NB4 (cell line): ENCODE results near the gene SRRM1.

Experiments used
- DNase-seq: peaks from one replicate; pipeline ENCODE4 v3.0.0; 2010; ENCODE audit warnings: low read depth
- H3K4me3 ChIP-seq: one replicate; pipeline ENCODE4 v1.5.1; 2011; ENCODE audit warnings: mild to moderate bottlenecking, low read depth, low read length, moderate library complexity
- MYC ChIP-seq: IDR thresholded peaks from 2 replicates; pipeline ENCODE4 v1.6.1; 2011; ENCODE audit warnings: low read depth, low read length
- POLR2A ChIP-seq: IDR thresholded peaks from 2 replicates; pipeline ENCODE4 v1.6.1; 2011; ENCODE audit warnings: mild to moderate bottlenecking; ENCODE audit not compliant: insufficient read length; ENCODE audit errors: extremely low read depth
- TF ChIP-seq, protein P1 (sequence below): IDR thresholded peaks from 2 replicates; pipeline ENCODE4 v1.6.1; 2011; ENCODE audit warnings: low read depth, low read length
- TF ChIP-seq, protein P2 (sequence below): IDR thresholded peaks from one replicate; pipeline ENCODE4 v1.5.1; 2012; ENCODE audit warnings: low read depth, low read length

Gene SRRM1

DNA sequence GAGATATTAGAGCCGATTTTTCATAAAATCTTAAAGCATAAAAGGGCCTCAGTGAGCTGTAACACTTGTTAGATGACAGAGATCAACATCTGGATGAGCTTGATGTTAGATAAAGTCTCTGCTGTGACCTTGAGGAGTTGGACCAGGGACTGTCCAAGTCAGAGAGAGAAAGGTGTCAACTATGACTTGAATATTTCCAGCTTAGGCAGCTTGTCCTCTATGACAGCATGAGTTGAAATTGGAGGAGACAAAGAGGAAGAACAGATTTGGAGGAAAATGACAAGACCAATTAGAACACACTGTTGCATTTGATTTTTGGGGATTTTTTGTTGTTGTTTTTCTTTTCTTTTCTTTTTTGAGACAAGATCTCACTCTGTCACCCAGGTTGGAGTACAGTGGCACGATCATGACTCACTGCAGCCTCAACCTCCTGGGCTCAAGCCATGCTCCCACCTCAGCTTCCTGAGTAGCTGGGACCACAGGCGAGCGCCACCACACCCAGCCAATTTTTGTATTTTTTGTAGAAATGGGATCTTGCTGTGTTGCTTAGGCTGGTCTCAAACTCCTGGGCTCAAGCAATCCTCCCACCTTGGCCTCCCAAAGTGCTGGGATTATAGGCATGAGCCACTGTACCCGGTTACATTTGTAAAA lies 66.8 kb downstream of the SRRM1 start:
- H3K4me3 ChIP-seq: no peak overlapping the region
- no peak for TF ChIP-seq POLR2A
- TF ChIP-seq MYC: no peak
- TF ChIP-seq, protein P1, sequence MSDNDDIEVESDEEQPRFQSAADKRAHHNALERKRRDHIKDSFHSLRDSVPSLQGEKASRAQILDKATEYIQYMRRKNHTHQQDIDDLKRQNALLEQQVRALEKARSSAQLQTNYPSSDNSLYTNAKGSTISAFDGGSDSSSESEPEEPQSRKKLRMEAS: no peak
- TF ChIP-seq, protein P2, sequence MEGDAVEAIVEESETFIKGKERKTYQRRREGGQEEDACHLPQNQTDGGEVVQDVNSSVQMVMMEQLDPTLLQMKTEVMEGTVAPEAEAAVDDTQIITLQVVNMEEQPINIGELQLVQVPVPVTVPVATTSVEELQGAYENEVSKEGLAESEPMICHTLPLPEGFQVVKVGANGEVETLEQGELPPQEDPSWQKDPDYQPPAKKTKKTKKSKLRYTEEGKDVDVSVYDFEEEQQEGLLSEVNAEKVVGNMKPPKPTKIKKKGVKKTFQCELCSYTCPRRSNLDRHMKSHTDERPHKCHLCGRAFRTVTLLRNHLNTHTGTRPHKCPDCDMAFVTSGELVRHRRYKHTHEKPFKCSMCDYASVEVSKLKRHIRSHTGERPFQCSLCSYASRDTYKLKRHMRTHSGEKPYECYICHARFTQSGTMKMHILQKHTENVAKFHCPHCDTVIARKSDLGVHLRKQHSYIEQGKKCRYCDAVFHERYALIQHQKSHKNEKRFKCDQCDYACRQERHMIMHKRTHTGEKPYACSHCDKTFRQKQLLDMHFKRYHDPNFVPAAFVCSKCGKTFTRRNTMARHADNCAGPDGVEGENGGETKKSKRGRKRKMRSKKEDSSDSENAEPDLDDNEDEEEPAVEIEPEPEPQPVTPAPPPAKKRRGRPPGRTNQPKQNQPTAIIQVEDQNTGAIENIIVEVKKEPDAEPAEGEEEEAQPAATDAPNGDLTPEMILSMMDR: no peak
- no peak for DNase-seq

DNA sequence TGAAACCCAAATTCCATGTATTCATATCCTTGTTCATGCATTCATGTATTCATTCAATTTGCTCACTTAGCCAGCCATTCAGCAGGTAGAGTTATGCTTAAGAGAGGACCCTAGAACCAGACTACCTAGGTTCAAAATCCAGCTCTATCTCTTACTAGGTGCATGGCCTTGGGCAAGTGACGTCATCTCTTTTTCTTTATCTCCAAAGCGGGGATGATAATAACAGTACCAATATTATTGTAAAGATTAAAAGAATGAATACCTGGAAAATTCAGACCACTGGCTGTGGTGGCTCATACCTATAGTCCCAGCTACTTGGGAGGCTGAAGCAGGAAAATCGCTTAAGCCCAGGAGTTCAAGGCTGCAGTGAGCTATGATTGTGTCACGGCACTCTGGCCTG lies 68.2 kb downstream of the SRRM1 start:
- no peak for DNase-seq
- no peak overlapping the region for H3K4me3 ChIP-seq
- no peak for TF ChIP-seq POLR2A
- TF ChIP-seq MYC: no peak
- TF ChIP-seq, protein P1: no peak
- TF ChIP-seq, protein P2: no peak

DNA sequence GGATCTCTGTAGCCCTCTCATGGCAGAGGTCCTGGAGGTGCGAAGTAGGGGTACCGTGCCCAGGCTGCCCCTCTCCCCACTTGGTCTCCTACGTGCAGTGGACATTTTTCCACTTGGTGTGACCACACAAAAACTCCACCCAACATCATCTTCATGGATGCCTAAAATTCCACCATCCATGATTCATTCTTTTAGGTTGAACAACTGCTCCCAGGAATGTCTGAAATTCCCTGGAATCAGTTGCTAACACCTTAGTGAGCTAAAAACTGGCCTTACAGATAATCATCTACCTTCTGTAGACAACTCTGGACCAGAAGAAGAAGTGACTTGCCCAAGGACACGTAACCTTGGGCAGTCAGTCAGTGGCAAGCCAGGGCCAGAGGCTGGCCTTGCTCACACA lies 70.1 kb downstream of the SRRM1 start:
- no peak overlapping the region for H3K4me3 ChIP-seq
- no peak for DNase-seq
- TF ChIP-seq POLR2A (no peak), MYC (no peak)
- TF ChIP-seq, protein P1: no peak
- TF ChIP-seq, protein P2: no peak

DNA sequence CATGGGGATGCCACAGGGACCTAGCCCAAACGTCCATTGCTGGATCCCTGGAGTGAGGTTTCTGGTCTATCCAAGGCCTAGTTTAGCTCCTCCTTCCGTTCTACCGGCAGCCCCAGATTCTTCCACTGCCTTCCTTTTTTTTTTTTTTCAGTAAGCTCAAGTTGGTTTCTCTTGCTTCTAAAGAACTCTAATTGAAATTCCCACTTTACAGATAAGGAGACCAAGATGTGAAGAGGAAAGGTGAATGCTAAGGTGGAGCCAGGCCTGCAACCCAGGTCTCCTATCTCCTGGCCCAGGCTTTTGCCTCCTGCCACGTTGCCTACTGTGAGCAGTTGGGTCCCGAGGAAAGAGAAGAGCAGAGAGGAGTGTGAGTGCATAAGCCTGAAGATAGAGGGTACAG lies 70.6 kb downstream of the SRRM1 start:
- DNase-seq: no peak
- TF ChIP-seq POLR2A (no peak), MYC (no peak)
- TF ChIP-seq, protein P1: no peak
- TF ChIP-seq, protein P2: no peak
- H3K4me3 ChIP-seq: no peak overlapping the region

DNA sequence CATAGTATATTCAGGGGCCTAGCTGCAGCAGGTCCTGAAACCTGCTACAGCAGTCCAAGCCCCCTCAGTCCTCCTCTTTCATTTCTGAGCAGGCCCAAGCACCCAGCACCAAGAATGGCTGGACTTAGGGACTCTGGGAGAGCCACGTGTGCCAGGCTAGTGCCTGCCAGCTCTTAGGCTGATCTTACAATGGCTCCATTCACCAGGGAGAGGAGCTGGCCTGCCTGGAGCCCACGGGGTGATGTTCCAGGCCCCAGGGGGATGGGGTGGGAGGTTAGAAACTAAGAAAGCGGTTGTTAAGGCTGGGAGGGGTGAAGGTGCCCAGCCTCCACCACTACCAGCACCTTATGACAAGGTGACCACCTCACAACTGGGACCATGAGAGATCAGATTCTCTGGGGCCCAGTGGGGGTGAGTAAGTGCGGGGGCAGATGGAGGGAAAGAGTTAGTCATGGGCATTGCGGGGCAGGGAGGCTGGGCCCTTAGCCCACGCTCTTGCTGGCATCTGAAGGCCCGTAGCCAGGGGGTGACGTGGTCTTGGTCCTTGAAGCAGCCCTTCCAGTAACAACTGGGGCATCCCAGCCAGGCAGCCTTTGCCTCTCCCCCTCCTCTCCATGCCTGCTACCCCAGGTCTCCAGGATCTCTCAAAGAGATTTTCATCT lies 71.9 kb downstream of the SRRM1 start:
- TF ChIP-seq, protein P1: no peak
- TF ChIP-seq, protein P2: no peak
- TF ChIP-seq POLR2A (no peak), MYC (no peak)
- no peak for DNase-seq
- H3K4me3 ChIP-seq: no peak overlapping the region

DNA sequence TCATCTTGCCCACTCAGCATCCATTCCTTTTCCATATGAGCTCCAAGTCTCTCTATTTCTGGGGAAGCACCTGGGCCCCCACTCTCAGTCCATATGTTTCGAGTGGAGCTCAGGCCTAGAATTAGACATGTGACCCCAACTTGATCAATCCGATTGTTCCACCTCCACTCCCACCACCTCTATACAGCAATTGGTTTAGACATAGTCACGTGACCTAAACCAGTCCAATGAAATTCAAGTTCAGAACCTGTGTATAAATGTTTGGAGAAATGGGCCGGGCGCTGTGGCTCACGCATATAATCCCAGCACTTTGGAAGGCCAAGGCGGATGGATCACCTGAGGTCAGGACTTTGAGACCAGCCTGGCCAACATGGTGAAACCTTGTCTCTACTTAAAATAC lies 72.6 kb downstream of the SRRM1 start:
- no peak for DNase-seq
- TF ChIP-seq, protein P2: no peak
- TF ChIP-seq MYC: no peak
- no peak overlapping the region for H3K4me3 ChIP-seq
